ENCODE data around the gene RPRD1B. TPM values are rescaled to one million over a fixed set of nuclear protein-coding genes. Genes with fewer than 3 reads are reported as not detected.

The RPRD1B gene
- total and polyA plus RNA-seq, 2 donors (not counting 3 experiments of a cell fraction or from before 2014, with no cell fraction given) = 13.0 to 29.3 TPM

GRCh38 chr20:38132156-38132909, 98.8 kb downstream of the RPRD1B start:
- no TSS peak for BruUV-seq (replicated peaks)
- H3K27ac ChIP-seq (ENCODE audit: insufficient read depth, low read depth, low read length) = no peak overlapping the region
- H3K9me1 ChIP-seq (replicated peaks; ENCODE audit: control insufficient read depth, extremely low read depth, insufficient read depth, low read length) = no peaks in the 10 kb centered on the region
- no peaks in the 10 kb centered on the region for H4K20me1 ChIP-seq (replicated peaks; ENCODE audit: control insufficient read depth, extremely low read depth, insufficient read depth, low read length)
- no peaks in the 10 kb centered on the region for H3K9me3 ChIP-seq (replicated peaks; ENCODE audit: control insufficient read depth, insufficient read depth, low read length)
- dilution Hi-C loops (cut with MboI; ENCODE audit: extremely low pct_ligation_motif_present, low sequenced_read_pairs) (no loop called here), intact Hi-C loops (cut with micrococcal nuclease) (no loop called here)
- H3K79me2 ChIP-seq (ENCODE audit: control insufficient read depth, insufficient read depth, low read length) = no peaks in the 10 kb centered on the region
- H3K27me3 ChIP-seq (ENCODE audit: control insufficient read depth in 2 of 2, insufficient read depth in 2 of 2, low read length in 2 of 2) = no peaks in the 10 kb centered on the region
- no peak overlapping the region for H3K4me3 ChIP-seq (replicated peaks in 1 of 3; ENCODE audit: insufficient read depth in 1 of 3, low read depth in 1 of 3, low read length in 3 of 3)
- no peak for FAIRE-seq
- peaks cover 56% of the 10 kb centered on the region for H3K4me1 ChIP-seq (ENCODE audit: control insufficient read depth, extremely low read depth, insufficient read depth, low read length)
- ChIA-PET CTCF (interaction anchor here (1.0 to 8.4 kb wide), 3 partner anchors 12 to 75 kb away, joined by 3 to 104 read pairs (median 5); no protein-coding TSS in a partner anchor), POLR2A (no interaction called here)
- no peak for DNase-seq (ENCODE audit: low read depth, low spot score)
- H3K36me3 ChIP-seq (ENCODE audit: control insufficient read depth in 2 of 2, extremely low read depth in 1 of 2, insufficient read depth in 2 of 2, low read length in 2 of 2) = peaks cover 25 to 58% of the 10 kb centered on the region in 2 experiments
- H2AFZ ChIP-seq (ENCODE audit: low read depth, low read length) = no peak overlapping the region
- H3K9ac ChIP-seq (replicated peaks; ENCODE audit: extremely low read depth, insufficient read depth, low read length) = no peak overlapping the region
- no peak overlapping the region for H3K4me2 ChIP-seq (ENCODE audit: insufficient read depth, low read length)
- TF ChIP-seq JUN (IDR thresholded peaks at IDR 0.05; ENCODE audit: borderline replicate concordance, insufficient read depth, insufficient read length, low read depth) (no peak), GATA2 (IDR thresholded peaks at IDR 0.05; ENCODE audit: insufficient read depth, insufficient read length, low read depth, low read length) (no peak), POLR2AphosphoS5 (IDR thresholded peaks at IDR 0.05; ENCODE audit: insufficient read depth, low read depth, low read length) (no peak), MAX (IDR thresholded peaks at IDR 0.05; ENCODE audit: insufficient read depth, insufficient read length) (no peak), MYC (IDR thresholded peaks at IDR 0.05; ENCODE audit: low read depth, low read length) (no peak), POLR2A (IDR thresholded peaks at IDR 0.05; ENCODE audit: low read depth, low read length) (no peak), EZH2 (IDR thresholded peaks at IDR 0.05; ENCODE audit: borderline replicate concordance, low read depth, low read length, severe bottlenecking) (no peak), FOS (IDR thresholded peaks at IDR 0.05; ENCODE audit: borderline replicate concordance, insufficient read depth, low read length) (no peak), CTCF (IDR thresholded peaks at IDR 0.05; ENCODE audit: extremely low read depth in 1 of 2, insufficient read depth in 1 of 2, low read depth in 1 of 2, low read length in 2 of 2) (no peak)
